H9 (cell line): ENCODE results near the gene ITM2B. TPM values are rescaled to one million over a fixed set of nuclear protein-coding genes. Genes with fewer than 3 reads are reported as not detected.

Experiments used
- DNase-seq: peaks from one replicate; pipeline ENCODE4 v3.0.0-alpha.2; 2017
- H2AFZ ChIP-seq: one replicate; pipeline ENCODE4 v1.6.1; 2013; ENCODE audit warnings: mild to moderate bottlenecking, low read length, control low read depth, moderate library complexity
- H2AK5ac ChIP-seq: 2 replicates; pipeline ENCODE4 v1.6.1; 2013; ENCODE audit warnings: low read length, control low read depth, mixed read lengths; ENCODE audit not compliant: insufficient read length
- H2BK120ac ChIP-seq: one replicate; pipeline ENCODE4 v1.6.1; 2013; ENCODE audit warnings: low read depth, mild to moderate bottlenecking, low read length, control low read depth, inconsistent platforms; ENCODE audit not compliant: poor library complexity, severe bottlenecking
- H2BK12ac ChIP-seq: 2 replicates; pipeline ENCODE4 v1.6.1; 2013; ENCODE audit warnings: low read length, control low read depth, mixed read lengths, low read depth; ENCODE audit not compliant: insufficient read length
- H2BK15ac ChIP-seq: 2 replicates; pipeline ENCODE4 v1.6.1; 2013; ENCODE audit warnings: low read depth, low read length, control low read depth
- H2BK20ac ChIP-seq: one replicate; pipeline ENCODE4 v1.6.1; 2013; ENCODE audit warnings: low read depth, mild to moderate bottlenecking, low read length, control low read depth, inconsistent platforms; ENCODE audit not compliant: poor library complexity, severe bottlenecking
- H2BK5ac ChIP-seq: 2 replicates; pipeline ENCODE4 v1.6.1; 2013; ENCODE audit warnings: low read length, control low read depth, mixed read lengths; ENCODE audit not compliant: insufficient read length
- H3K14ac ChIP-seq: 2 replicates; pipeline ENCODE4 v1.6.1; 2013; ENCODE audit warnings: low read length, control low read depth; ENCODE audit not compliant: insufficient read depth
- H3K18ac ChIP-seq: 2 replicates; pipeline ENCODE4 v1.6.1; 2013; ENCODE audit warnings: low read depth, mild to moderate bottlenecking, mixed read lengths, low read length, control low read depth; ENCODE audit not compliant: insufficient read length
- H3K23ac ChIP-seq: 2 replicates; pipeline ENCODE4 v1.6.1; 2013; ENCODE audit warnings: low read length, control low read depth, mixed read lengths, low read depth; ENCODE audit not compliant: insufficient read length
- H3K23me2 ChIP-seq: 2 replicates; pipeline ENCODE4 v1.6.1; 2013; ENCODE audit warnings: low read depth, mild to moderate bottlenecking, mixed read lengths, low read length, control low read depth; ENCODE audit not compliant: insufficient read length, poor library complexity, severe bottlenecking
- H3K27ac ChIP-seq: 2 replicates; pipeline ENCODE4 v1.5.1; 2013; ENCODE audit warnings: low read length, control low read depth, mixed read lengths, low read depth; ENCODE audit not compliant: insufficient read length
- H3K27me3 ChIP-seq: 2 replicates; pipeline ENCODE4 v1.6.1; 2013; ENCODE audit warnings: low read length, control low read depth, inconsistent platforms; ENCODE audit not compliant: insufficient read depth
- H3K4ac ChIP-seq: 2 replicates; pipeline ENCODE4 v1.6.1; 2013; ENCODE audit warnings: low read depth, mild to moderate bottlenecking, control low read depth, inconsistent platforms, low read length, moderate library complexity
- H3K4me1 ChIP-seq: 2 replicates; pipeline ENCODE4 v1.6.1; 2013; ENCODE audit warnings: low read length, control low read depth, inconsistent platforms; ENCODE audit not compliant: insufficient read depth
- H3K4me2 ChIP-seq: 2 replicates; pipeline ENCODE4 v1.6.1; 2013; ENCODE audit warnings: low read length, control low read depth, mixed read lengths; ENCODE audit not compliant: insufficient read length, insufficient read depth
- H3K56ac ChIP-seq: 2 replicates; pipeline ENCODE4 v1.6.1; 2013; ENCODE audit warnings: low read depth, mild to moderate bottlenecking, mixed read lengths, low read length, control low read depth; ENCODE audit not compliant: insufficient read length
- H3K79me1 ChIP-seq: 2 replicates; pipeline ENCODE4 v1.6.1; 2013; ENCODE audit warnings: low read depth, mild to moderate bottlenecking, moderate library complexity, low read length, control low read depth, inconsistent platforms; ENCODE audit not compliant: insufficient read depth, poor library complexity, severe bottlenecking
- H3K79me2 ChIP-seq: 2 replicates; pipeline ENCODE4 v1.6.1; 2013; ENCODE audit warnings: low read length, control low read depth, inconsistent platforms; ENCODE audit not compliant: insufficient read depth
- H3K9ac ChIP-seq: 2 replicates; pipeline ENCODE4 v1.6.1; 2013; ENCODE audit warnings: low read length, control low read depth, mixed read lengths; ENCODE audit not compliant: insufficient read length; ENCODE audit errors: extremely low read depth
- H3K9me3 ChIP-seq: one replicate; pipeline ENCODE4 v1.6.1; 2013; ENCODE audit warnings: low read depth, low read length, inconsistent platforms; ENCODE audit not compliant: control insufficient read depth
- H3T11ph ChIP-seq: one replicate; pipeline ENCODE4 v1.6.1; 2013; ENCODE audit warnings: mild to moderate bottlenecking, low read length, control low read depth, inconsistent platforms
- H4K20me1 ChIP-seq: one replicate; pipeline ENCODE4 v1.6.1; 2013; ENCODE audit not compliant: control insufficient read depth, insufficient read length, insufficient read depth
- H4K5ac ChIP-seq: 2 replicates; pipeline ENCODE4 v1.6.1; 2013; ENCODE audit warnings: low read depth, mild to moderate bottlenecking, mixed read lengths, low read length, control low read depth; ENCODE audit not compliant: insufficient read length
- H4K8ac ChIP-seq: replicated peaks from 2 replicates; pipeline ENCODE4 v1.6.1; 2013; ENCODE audit warnings: low read length, control low read depth, mixed read lengths, low read depth; ENCODE audit not compliant: insufficient read length
- H4K91ac ChIP-seq: 2 replicates; pipeline ENCODE4 v1.6.1; 2013; ENCODE audit warnings: low read depth, mild to moderate bottlenecking, moderate library complexity, mixed read lengths, low read length, control low read depth; ENCODE audit not compliant: insufficient read length
- H3K27ac Mint-ChIP-seq, 3 experiments: 2 replicates in 2 of 3; 3 replicates in 1 of 3; pipeline ENCODE4 v1.8.0; 2020 to 2021; ENCODE audit warnings: mixed read lengths in 3 of 3, mild to moderate bottlenecking in 1 of 3, moderate library complexity in 1 of 3
- H3K27me3 Mint-ChIP-seq: 2 replicates; pipeline ENCODE4 v1.8.0; 2021; ENCODE audit warnings: low read depth, mild to moderate bottlenecking, moderate library complexity, mixed read lengths
- H3K36me3 Mint-ChIP-seq, 3 experiments: 2 replicates in 2 of 3; 3 replicates in 1 of 3; pipeline ENCODE4 v1.8.0; 2020 to 2021; ENCODE audit warnings: low read depth in 3 of 3, mixed read lengths in 3 of 3; ENCODE audit not compliant: insufficient read depth in 1 of 3
- H3K4me1 Mint-ChIP-seq, 2 experiments: 2 replicates each; pipeline ENCODE4 v1.8.0; 2020; ENCODE audit warnings: mixed read lengths in 2 of 2
- H3K4me3 Mint-ChIP-seq, 2 experiments: 2 replicates in 1 of 2; 3 replicates in 1 of 2; pipeline ENCODE4 v1.8.0; 2020 to 2021; ENCODE audit warnings: mild to moderate bottlenecking in 2 of 2, mixed read lengths in 2 of 2, moderate library complexity in 1 of 2
- H3K9me3 Mint-ChIP-seq, 2 experiments: 2 replicates in 1 of 2; 3 replicates in 1 of 2; pipeline ENCODE4 v1.8.0; 2020; ENCODE audit warnings: mild to moderate bottlenecking in 2 of 2, mixed read lengths in 2 of 2, moderate library complexity in 1 of 2
- CTCF ChIP-seq: fragments of 200-600 bp; sonication (generic); conservative IDR thresholded peaks from 3 replicates; pipeline ENCODE4 v1.8.0; 2021; ENCODE audit warnings: antibody characterized with exemption, mild to moderate bottlenecking
- WGBS: extraction: QIAGEN DNeasy Blood & Tissue Kit; methylation state at CpG from one replicate; pipeline ENCODE4 v1.1.7; 2013; ENCODE audit warnings: missing lambda C conversion rate, low lambda C conversion rate, mixed read lengths; ENCODE audit not compliant: insufficient read length; ENCODE audit errors: extremely low coverage; 5-methylcytosine and 5-hydroxymethylcytosine counted together
- total RNA-seq: library from RNA; stranded (reverse); gene quantifications from 2 replicates; pipeline ENCODE4 v1.2.1, GENCODE V29; 2021

ITM2B gene
- total RNA-seq, 1 experiment from 2014 or later = 175 TPM

DNA sequence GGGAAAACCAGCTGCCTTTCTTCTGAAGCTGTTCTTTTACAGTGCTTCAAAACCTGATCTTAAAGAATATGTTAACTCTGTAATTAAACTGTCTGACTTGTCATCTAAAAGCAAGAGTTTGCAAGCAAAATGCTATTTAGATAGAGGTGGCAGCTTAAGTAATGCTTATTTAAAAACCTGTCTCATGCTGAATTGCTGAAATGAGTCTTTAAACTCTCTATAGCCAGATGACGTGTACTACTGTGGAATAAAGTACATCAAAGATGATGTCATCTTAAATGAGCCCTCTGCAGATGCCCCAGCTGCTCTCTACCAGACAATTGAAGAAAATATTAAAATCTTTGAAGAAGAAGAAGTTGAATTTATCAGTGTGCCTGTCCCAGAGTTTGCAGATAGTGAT is 22.9 kb downstream of the ITM2B start:
- WGBS = no CpG with 5 or more reads among the region's 1 CpG
- Histone ChIP-seq H4K91ac (no peak overlapping the region), H3K79me1 (peaks cover 1% of the 10 kb centered on the region), H2BK12ac (no peak overlapping the region), H4K20me1 (no peaks in the 10 kb centered on the region), H2BK15ac (no peak overlapping the region), H3K79me2 (no peaks in the 10 kb centered on the region; the same call in 1 of the 2 replicates), H3K18ac (no peak overlapping the region), H2BK5ac (no peak overlapping the region), H3K4me1 (no peaks in the 10 kb centered on the region), H2BK120ac (no peak overlapping the region), H4K8ac (no peak overlapping the region), H3K4ac (no peak overlapping the region), H3K27ac (no peak overlapping the region), H3T11ph (no peak overlapping the region), H3K9ac (no peak overlapping the region), H3K23ac (no peak overlapping the region), H2BK20ac (no peak overlapping the region), H3K56ac (no peak overlapping the region), H2AK5ac (no peak overlapping the region), H3K23me2 (no peaks in the 10 kb centered on the region), H3K14ac (no peak overlapping the region), H3K27me3 (no peaks in the 10 kb centered on the region), H2AFZ (no peak overlapping the region), H3K4me2 (no peak overlapping the region), H4K5ac (no peak overlapping the region), H3K9me3 (no peaks in the 10 kb centered on the region)
- H3K36me3 Mint-ChIP-seq = peaks cover 18 to 63% (median 57%) of the 10 kb centered on the region in 3 experiments; a peak in 6 of 7 replicates
- H3K9me3 Mint-ChIP-seq = no peaks in the 10 kb centered on the region
- DNase-seq = no peak
- no peak overlapping the region for H3K27ac Mint-ChIP-seq
- no peak for TF ChIP-seq CTCF
- H3K27me3 Mint-ChIP-seq = no peaks in the 10 kb centered on the region
- 0 out of 4 replicates have a peak, but pooled peaks cover 0 to 3% of the 10 kb centered on the region in 2 experiments for H3K4me1 Mint-ChIP-seq
- no peak overlapping the region for H3K4me3 Mint-ChIP-seq
